GM21381 (cell line): ENCODE results near the gene SRMS.

Source experiments
- ATAC-seq: cut with Tn5 transposase; IDR thresholded peaks from one replicate; pipeline ENCODE4 v1.9.1; 2021; ENCODE audit warnings: mild to moderate bottlenecking, moderate library complexity; ENCODE audit not compliant: unreplicated experiment

SRMS gene

DNA sequence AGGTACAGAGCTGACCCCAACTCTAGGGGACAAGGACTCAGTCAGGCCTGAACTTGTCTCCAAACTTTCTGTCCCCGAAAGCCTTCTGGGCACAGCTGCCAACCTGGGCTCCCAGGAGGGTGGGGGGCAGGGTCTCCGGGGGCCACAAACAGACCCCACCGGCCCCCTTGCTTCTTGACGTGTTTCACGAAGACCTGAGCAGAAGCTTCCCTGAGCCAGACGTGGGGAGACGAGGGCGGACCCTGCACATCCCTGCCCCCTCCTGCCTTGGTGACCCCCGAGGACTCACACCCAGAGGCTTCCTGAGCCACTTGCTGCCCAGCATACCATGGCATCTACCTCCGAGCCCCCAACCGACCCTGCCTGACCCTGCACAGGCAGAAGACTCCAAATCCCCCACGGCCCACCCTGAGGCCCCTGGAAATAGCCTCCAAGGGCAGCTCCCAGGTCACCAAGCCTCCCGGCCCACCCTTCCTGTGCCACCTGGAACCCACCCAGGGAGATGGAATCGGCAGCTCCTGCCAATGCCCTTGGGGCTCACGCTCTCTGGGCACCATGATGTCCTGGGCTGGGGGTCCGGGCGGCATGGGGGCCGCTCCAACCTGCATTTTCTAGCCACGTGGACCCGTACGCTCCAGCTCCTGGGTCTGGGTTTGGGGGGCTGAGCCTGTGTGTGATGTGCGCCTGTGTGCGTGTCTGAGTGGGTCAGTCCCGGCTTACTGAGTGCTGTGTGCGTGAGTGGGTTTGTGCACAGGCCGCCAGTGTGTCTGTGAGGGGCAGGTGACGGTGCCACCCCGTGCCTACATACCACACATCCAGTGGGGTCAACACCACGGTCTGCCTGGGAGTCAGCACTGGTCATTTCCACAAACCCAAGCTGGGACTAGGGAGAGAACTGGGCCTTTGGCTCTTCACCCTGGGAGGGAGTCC, 7.8 kb downstream of the SRMS start:
- no peak for ATAC-seq

DNA sequence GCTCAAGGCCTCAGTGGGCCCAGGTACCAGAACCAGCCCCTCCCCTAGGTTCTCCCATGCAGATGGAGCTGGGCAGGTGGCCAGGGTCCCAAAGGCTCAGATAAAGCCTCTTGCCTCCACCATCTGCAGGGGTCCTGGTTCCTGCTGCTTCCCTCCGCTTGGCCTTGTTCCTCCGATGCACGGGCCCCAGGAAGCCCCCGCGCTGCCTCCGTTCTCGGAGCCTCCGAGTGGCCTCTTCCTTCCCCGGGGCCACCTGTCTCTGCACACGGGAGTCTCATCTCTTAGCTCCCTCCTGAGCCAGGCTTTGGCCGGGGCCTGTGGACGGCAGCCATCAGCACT, 8.5 kb downstream of the SRMS start:
- no peak for ATAC-seq

GRCh38 chr20:63538204-63539091, 9.1 kb downstream of the SRMS start:
- ATAC-seq, result no peak

- ATAC-seq, result peak; percentile 83
These were observed 9.9 kb downstream of the SRMS start for GRCh38 chr20:63537525-63538203.

DNA sequence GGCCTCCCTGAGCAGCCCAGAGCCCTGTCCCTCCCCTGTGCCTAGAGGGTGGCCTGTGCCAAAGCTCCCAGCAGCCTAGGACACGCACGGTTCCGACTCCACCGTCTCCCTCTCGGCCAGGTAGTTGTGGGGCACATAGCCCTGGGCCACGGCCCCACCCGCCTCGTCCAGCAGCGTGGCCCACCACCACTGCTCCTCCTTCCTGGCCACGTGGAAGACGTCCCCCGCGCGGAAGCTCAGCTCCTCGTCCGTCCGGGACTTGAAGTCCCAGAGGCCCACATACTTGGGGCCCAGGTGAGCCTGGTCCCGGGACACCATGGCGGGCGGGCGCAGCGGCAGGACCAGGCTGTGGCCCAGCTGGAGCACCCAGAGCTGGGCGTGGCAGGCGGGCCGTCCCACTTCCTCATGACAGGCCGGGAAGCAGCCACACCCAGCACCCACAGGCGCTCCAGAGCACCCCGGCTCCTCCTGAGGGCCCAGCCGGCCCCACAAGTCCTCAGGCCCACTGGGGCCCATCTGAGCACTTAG, 10.5 kb downstream of the SRMS start, which contains the start of gene PTK6:
Gene PTK6, minus strand, starts transcription at position 380 of the 528 bp plus-strand sequence. Its CDS starts 62 bp downstream, at position 318.
- ATAC-seq, result peak; percentile 15

GRCh38 chr20:63536241-63536977, 11.1 kb downstream of the SRMS start:
- ATAC-seq, result no peak

DNA sequence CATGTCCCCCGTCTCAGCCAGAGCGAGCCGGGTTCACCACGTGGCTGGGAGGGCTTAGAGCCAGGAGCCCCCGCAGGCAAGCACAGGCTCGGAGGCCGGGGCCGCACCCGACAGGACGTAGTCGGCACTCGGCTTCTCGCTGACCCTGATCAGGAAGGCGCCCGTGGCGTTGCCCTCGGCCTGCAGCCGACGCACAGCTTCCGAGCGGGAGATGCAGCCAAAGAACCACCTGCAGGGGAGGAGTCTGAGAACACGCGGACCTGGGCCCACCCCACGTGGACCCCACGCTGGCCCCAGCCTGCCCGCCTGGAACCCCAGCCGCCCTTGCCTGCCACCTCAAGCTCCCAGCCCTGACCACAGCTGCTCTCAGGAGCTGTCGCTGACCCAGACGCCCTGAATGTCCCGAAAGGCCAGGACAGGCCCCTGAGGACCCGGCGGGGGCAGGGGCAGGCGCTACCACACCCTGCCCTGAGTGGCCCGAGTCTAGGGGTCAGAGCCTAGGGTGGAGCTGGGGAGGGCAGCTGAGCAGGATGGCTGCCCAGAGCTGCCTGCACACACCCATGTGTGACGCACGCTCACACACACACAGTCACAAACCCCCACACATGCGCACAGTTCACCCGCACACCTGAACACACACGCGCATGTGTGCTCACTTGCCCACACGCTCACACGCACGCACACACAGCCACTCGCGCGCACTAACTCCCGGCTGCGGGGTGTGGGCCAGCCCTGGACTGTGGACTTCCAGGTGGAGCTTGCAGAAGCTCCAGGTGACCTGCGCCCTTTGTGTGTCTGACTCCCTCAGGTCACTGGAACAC, 12.5 kb downstream of the SRMS start:
- ATAC-seq, result no peak

GRCh38 chr20:63534427-63534830, 13.1 kb downstream of the SRMS start:
- ATAC-seq, result no peak

GRCh38 chr20:63533871-63534393, 13.6 kb downstream of the SRMS start:
- ATAC-seq, result no peak

- ATAC-seq, result no peak
These were observed 14.2 kb downstream of the SRMS start for GRCh38 chr20:63533388-63533787.

DNA sequence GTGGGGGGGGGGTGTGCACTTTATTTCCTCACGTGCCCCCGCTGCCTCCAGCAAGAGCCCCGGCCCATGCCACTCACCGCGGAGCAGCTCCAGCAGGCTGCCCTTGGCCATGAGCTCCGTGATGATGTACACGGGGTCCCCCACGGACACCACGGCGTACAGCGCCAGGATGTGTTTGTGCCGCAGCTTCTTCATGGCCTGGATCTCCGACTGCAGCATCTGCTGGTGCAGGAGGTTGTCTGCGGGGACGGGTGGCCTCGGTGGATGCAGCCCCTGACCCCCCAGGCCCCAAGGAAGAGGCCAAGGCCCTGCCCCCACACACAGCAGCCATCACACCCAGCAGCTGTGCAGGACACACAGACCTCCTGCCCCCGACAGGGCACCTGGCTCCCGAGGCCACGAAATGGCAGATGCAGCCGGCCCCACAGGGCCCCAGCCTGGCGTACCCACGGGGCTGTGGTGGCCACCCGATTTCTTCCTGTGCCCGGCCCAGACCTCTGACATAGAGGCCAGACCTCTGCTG, 15.0 kb downstream of the SRMS start:
- no peak for ATAC-seq

- no peak for ATAC-seq
These were observed 15.7 kb downstream of the SRMS start for GRCh38 chr20:63531686-63532448.

- ATAC-seq, result no peak
These were observed 16.8 kb downstream of the SRMS start for GRCh38 chr20:63530788-63531160.

GRCh38 chr20:63529861-63530787, 17.4 kb downstream of the SRMS start:
- ATAC-seq, result no peak

DNA sequence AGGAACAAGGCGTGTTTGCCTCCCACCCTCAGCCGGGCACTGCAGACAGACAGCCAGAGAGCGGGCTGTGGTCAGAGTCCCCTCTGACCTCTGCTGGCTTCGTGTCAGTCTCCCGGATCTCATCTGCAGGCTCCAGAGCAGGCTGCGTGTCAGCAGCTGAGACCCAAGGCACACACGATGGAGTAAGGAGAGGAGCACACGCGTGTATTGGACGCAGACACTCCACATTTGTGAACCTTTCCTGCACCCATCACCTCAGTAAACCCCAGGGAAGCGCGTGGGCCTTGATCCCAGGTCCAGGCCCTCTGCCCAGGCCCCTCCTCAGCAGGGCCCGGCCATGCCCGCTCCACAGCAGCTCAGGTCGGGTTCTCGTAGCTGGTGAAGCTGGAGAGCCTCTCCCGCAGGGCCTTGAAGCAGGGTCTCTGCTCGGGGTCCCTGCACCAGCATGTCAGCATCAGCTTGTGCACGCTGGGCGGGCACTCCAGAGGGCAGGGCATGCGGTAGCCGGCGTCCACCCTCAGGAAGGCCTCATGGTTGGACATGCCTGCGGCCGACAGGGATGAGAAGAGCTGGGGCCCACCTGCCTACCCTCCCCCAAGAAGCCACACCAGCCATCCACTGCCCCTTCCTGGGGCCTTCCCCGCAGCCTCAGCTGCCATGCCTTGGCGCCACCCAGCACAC, 18.2 kb downstream of the SRMS start:
- no peak for ATAC-seq

DNA sequence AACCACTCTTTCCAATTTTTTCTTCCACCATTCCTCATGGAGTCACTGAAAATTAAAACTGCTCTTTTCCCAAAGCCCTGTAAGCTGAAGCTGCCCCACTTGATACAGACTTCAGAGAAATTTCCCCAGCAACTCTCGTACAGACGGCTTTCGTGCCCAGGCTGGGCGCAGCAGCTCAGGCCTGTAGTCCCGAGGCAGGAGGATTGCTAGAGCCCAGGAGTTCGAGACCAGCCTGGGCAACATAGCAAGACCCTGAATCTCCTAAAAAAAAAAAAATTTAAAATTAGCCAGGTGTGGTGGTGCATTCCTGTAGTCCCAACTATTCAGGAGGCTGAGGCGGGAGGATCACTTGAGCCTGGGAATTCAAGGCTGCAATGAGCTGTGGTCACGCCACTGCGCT, 20.4 kb downstream of the SRMS start:
- ATAC-seq, result no peak

GRCh38 chr20:63525971-63526370, 21.6 kb downstream of the SRMS start:
- no peak for ATAC-seq
